ENCODE data around the gene ISM2. TPM values are rescaled to one million over a fixed set of nuclear protein-coding genes. Genes with fewer than 3 reads are reported as not detected.

Gene ISM2
- total and polyA plus RNA-seq, 3 donors from 2014 or later: 4.4 to 28.7 (median 6.2) TPM

GRCh38 chr14:77426396-77426795 lies 72.2 kb downstream of the ISM2 start:
- Histone ChIP-seq H3K4me3 (no peak overlapping the region), H3K36me3 (ENCODE audit: low read depth, missing control alignments) (no peaks in the 10 kb centered on the region), H3K27ac (no peak overlapping the region), H3K27me3 (no peaks in the 10 kb centered on the region), H3K9me3 (no peaks in the 10 kb centered on the region), H3K4me1 (no peaks in the 10 kb centered on the region)
- DNase-seq: no peak
- intact Hi-C loops (cut with DNase I; ENCODE audit: low total_unique reads): no loop called here
- no peak for TF ChIP-seq CTCF (IDR thresholded peaks at IDR 0.05)
- no peak for TF ChIP-seq POLR2A (IDR thresholded peaks at IDR 0.05)
- 90 to 95% methylated on average over 3 of the region's 3 CpGs for WGBS, 2 donors

- H3K4me3 ChIP-seq: no peak overlapping the region
- H3K36me3 ChIP-seq (ENCODE audit: low read depth, missing control alignments): no peaks in the 10 kb centered on the region
- intact Hi-C loops (cut with DNase I; ENCODE audit: low total_unique reads): no loop called here
- H3K27ac ChIP-seq: no peak overlapping the region
- DNase-seq: no peak
- WGBS, 2 donors: 93 to 94% methylated on average over 3 of the region's 3 CpGs
- H3K9me3 ChIP-seq: no peaks in the 10 kb centered on the region
- no peaks in the 10 kb centered on the region for H3K27me3 ChIP-seq
- TF ChIP-seq CTCF (IDR thresholded peaks at IDR 0.05) (no peak), POLR2A (IDR thresholded peaks at IDR 0.05) (no peak)
- no peaks in the 10 kb centered on the region for H3K4me1 ChIP-seq
Observed at GRCh38 chr14:77424862-77425261, 73.8 kb downstream of the ISM2 start.

Small RNA genes lying within 50 kb of the gene (small RNA-seq; reads per million reads assigned to genes)
- gene RF00404 (0 reads per million in 2 donors), gene RN7SL587P (0 reads per million in 2 donors)

Other genes with a start within 250 kb of the ISM2 start
- 1 to 10 TPM; 1.1 to 1.3 TPM for gene NGB, start 227.6 kb downstream of the ISM2 start, total RNA-seq
- 0.76 TPM for gene NGB, start 227.6 kb downstream of the ISM2 start, polyA plus RNA-seq (ENCODE audit: insufficient read depth, low read depth, low replicate concordance)
- 100 to 1,000 TPM; 127 to 162 TPM for gene POMT2, start 177.9 kb downstream of the ISM2 start, total RNA-seq
- 108 TPM for gene POMT2, start 177.9 kb downstream of the ISM2 start, polyA plus RNA-seq (ENCODE audit: insufficient read depth, low read depth, low replicate concordance)
- gene GSTZ1, start 177.8 kb downstream of the ISM2 start, total RNA-seq: 10 to 100 TPM; 52.8 to 64.1 TPM
- 101 TPM for gene GSTZ1, start 177.8 kb downstream of the ISM2 start, polyA plus RNA-seq (ENCODE audit: insufficient read depth, low read depth, low replicate concordance)
- gene TMED8, start 121.7 kb downstream of the ISM2 start, total RNA-seq: 10 to 100 TPM; 30.9 to 40.1 TPM
- 16.9 TPM for gene TMED8, start 121.7 kb downstream of the ISM2 start, polyA plus RNA-seq (ENCODE audit: insufficient read depth, low read depth, low replicate concordance)
- gene SAMD15, start 121.4 kb downstream of the ISM2 start, total RNA-seq: 10 to 100 TPM in 1 of 2 donors, 1 to 10 TPM in 1; 9.2 to 22.6 TPM
- 31.3 TPM for gene SAMD15, start 121.4 kb downstream of the ISM2 start, polyA plus RNA-seq (ENCODE audit: insufficient read depth, low read depth, low replicate concordance)
- 10 to 100 TPM in 1 of 2 donors, 1 to 10 TPM in 1; 5.2 to 11.3 TPM for gene NOXRED1, start 75.3 kb downstream of the ISM2 start, total RNA-seq
- 18.0 TPM for gene NOXRED1, start 75.3 kb downstream of the ISM2 start, polyA plus RNA-seq (ENCODE audit: insufficient read depth, low read depth, low replicate concordance)
- gene VIPAS39, start 41.2 kb downstream of the ISM2 start, total RNA-seq: 10 to 100 TPM; 45.8 to 52.3 TPM
- 39.3 TPM for gene VIPAS39, start 41.2 kb downstream of the ISM2 start, polyA plus RNA-seq (ENCODE audit: insufficient read depth, low read depth, low replicate concordance)
- 100 to 1,000 TPM; 250 to 379 TPM for gene AHSA1, start 40.7 kb downstream of the ISM2 start, total RNA-seq
- 303 TPM for gene AHSA1, start 40.7 kb downstream of the ISM2 start, polyA plus RNA-seq (ENCODE audit: insufficient read depth, low read depth, low replicate concordance)
- gene SPTLC2, start 117.8 kb upstream of the ISM2 start, total RNA-seq: 10 to 100 TPM; 21.5 to 24.5 TPM
- 11.1 TPM for gene SPTLC2, start 117.8 kb upstream of the ISM2 start, polyA plus RNA-seq (ENCODE audit: insufficient read depth, low read depth, low replicate concordance)
- gene ALKBH1, start 209.2 kb upstream of the ISM2 start, total RNA-seq: 10 to 100 TPM; 18.4 to 19.2 TPM
- 17.9 TPM for gene ALKBH1, start 209.2 kb upstream of the ISM2 start, polyA plus RNA-seq (ENCODE audit: insufficient read depth, low read depth, low replicate concordance)
- 100 to 1,000 TPM; 101 to 133 TPM for gene SLIRP, start 209.3 kb upstream of the ISM2 start, total RNA-seq
- 214 TPM for gene SLIRP, start 209.3 kb upstream of the ISM2 start, polyA plus RNA-seq (ENCODE audit: insufficient read depth, low read depth, low replicate concordance)

Data from testis (tissue), 3 donors.